HEK293T (cell line): Measurements from ENCODE around the gene KDELR1.
"Not testable (repeated sequence)": the region's sequence is repeated elsewhere in the genome, so short reads cannot be mapped to it uniquely, and the experiment has no call there.

Experiments used
- CTCF ChIA-PET: fragments of 350-600 bp; formaldehyde crosslinking; extraction: SDS; loops from one replicate; lab custom pipeline; 2021; ENCODE audit warnings: antibody characterized with exemption, inconsistent platforms; lab: Yijun Ruan, JAX
- POLR2A ChIA-PET: fragments of 350-600 bp; formaldehyde crosslinking; extraction: SDS; loops from one replicate; lab custom pipeline; 2020; ENCODE audit warnings: antibody characterized with exemption, inconsistent platforms; lab: Yijun Ruan, JAX
- DNase-seq: peaks from one replicate; pipeline ENCODE4 v3.0.0; 2012; ENCODE audit warnings: mixed read lengths; ENCODE audit errors: extremely low spot score
- ARNT ChIP-seq: fragments of 450-650 bp; IDR thresholded peaks from 2 replicates; pipeline ENCODE4 v1.6.1; 2017; ENCODE audit warnings: mild to moderate bottlenecking
- BHLHE40 ChIP-seq: fragments of 450-650 bp; IDR thresholded peaks from 2 replicates; pipeline ENCODE4 v1.6.1; 2016; ENCODE audit warnings: mild to moderate bottlenecking, moderate library complexity, borderline replicate concordance
- CTBP1 ChIP-seq: fragments of 450-650 bp; IDR thresholded peaks from 2 replicates; pipeline ENCODE4 v1.6.1; 2016; ENCODE audit warnings: borderline replicate concordance
- ELF4 ChIP-seq: fragments of 450-650 bp; IDR thresholded peaks from 2 replicates; pipeline ENCODE4 v1.6.1; 2017; ENCODE audit warnings: antibody characterized with exemption
- FOXA1 ChIP-seq: fragments of 450-650 bp; IDR thresholded peaks from 2 replicates; pipeline ENCODE4 v1.6.1; 2016; ENCODE audit warnings: mild to moderate bottlenecking
- FOXK2 ChIP-seq: fragments of 450-650 bp; IDR thresholded peaks from 2 replicates; pipeline ENCODE4 v1.6.1; 2016; ENCODE audit warnings: mild to moderate bottlenecking
- FOXM1 ChIP-seq: fragments of 450-650 bp; IDR thresholded peaks from 2 replicates; pipeline ENCODE4 v1.6.1; 2017; ENCODE audit warnings: mild to moderate bottlenecking, borderline replicate concordance
- HDGF ChIP-seq: fragments of 450-650 bp; IDR thresholded peaks from 2 replicates; pipeline ENCODE4 v1.6.1; 2017; ENCODE audit warnings: antibody characterized with exemption, borderline replicate concordance
- L3MBTL2 ChIP-seq: fragments of 450-650 bp; conservative IDR thresholded peaks from 2 replicates; pipeline ENCODE4 v1.6.1; 2016; ENCODE audit warnings: mild to moderate bottlenecking
- LEF1 ChIP-seq: fragments of 450-650 bp; IDR thresholded peaks from 2 replicates; pipeline ENCODE4 v1.6.1; 2017; ENCODE audit warnings: mild to moderate bottlenecking, borderline replicate concordance
- NFRKB ChIP-seq: fragments of 450-650 bp; IDR thresholded peaks from 2 replicates; pipeline ENCODE4 v1.6.1; 2016; ENCODE audit warnings: mild to moderate bottlenecking, moderate library complexity
- SP1 ChIP-seq: fragments of 450-650 bp; IDR thresholded peaks from 2 replicates; pipeline ENCODE4 v1.6.1; 2017
- SUZ12 ChIP-seq: fragments of 450-650 bp; IDR thresholded peaks from 2 replicates; pipeline ENCODE4 v1.6.1; 2016; ENCODE audit warnings: mild to moderate bottlenecking
- TARDBP ChIP-seq: fragments of 450-650 bp; IDR thresholded peaks from 2 replicates; pipeline ENCODE4 v1.6.1; 2016
- ZNF384 ChIP-seq: fragments of 450-650 bp; IDR thresholded peaks from 2 replicates; pipeline ENCODE4 v1.6.1; 2016
- TF ChIP-seq, protein P1 (sequence below): fragments of 450-650 bp; IDR thresholded peaks from 2 replicates; pipeline ENCODE4 v1.6.1; 2016

KDELR1 gene

GRCh38 chr19:48382286-48382685, 9.1 kb downstream of the KDELR1 start:
- ChIA-PET POLR2A (interaction anchor here (1.4 kb wide), 1 partner anchor 18 kb away, joined by 6 read pairs; no protein-coding TSS in a partner anchor), CTCF (no interaction called here)
- TF ChIP-seq HDGF (no peak), BHLHE40 (no peak), FOXA1 (no peak), ZNF384 (no peak), CTBP1 (no peak), SUZ12 (no peak), LEF1 (no peak), NFRKB (no peak), ELF4 (no peak), ARNT (no peak), FOXM1 (no peak), L3MBTL2 (no peak), SP1 (no peak), TARDBP (no peak)
- TF ChIP-seq, protein P1, sequence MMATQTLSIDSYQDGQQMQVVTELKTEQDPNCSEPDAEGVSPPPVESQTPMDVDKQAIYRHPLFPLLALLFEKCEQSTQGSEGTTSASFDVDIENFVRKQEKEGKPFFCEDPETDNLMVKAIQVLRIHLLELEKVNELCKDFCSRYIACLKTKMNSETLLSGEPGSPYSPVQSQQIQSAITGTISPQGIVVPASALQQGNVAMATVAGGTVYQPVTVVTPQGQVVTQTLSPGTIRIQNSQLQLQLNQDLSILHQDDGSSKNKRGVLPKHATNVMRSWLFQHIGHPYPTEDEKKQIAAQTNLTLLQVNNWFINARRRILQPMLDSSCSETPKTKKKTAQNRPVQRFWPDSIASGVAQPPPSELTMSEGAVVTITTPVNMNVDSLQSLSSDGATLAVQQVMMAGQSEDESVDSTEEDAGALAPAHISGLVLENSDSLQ: no peak
- no peak for DNase-seq

- DNase-seq: no peak
- ChIA-PET CTCF (interaction anchor here (1.5 kb wide), 1 partner anchor 10 kb away, joined by 3 read pairs; the partner anchor contains the start of gene KDELR1), POLR2A (interaction anchor here (1.3 kb wide), 1 partner anchor 17 kb away, joined by 6 read pairs; the partner anchor contains the start of genes SYNGR4 and TMEM143)
- no peak for TF ChIP-seq SP1
- TF ChIP-seq, protein P1: no peak
- no peak for TF ChIP-seq HDGF
- no peak for TF ChIP-seq FOXK2
- TF ChIP-seq LEF1: no peak
- no peak for TF ChIP-seq L3MBTL2
- no peak for TF ChIP-seq BHLHE40
- no peak for TF ChIP-seq NFRKB
- TF ChIP-seq FOXM1: no peak
- TF ChIP-seq ARNT: no peak
- no peak for TF ChIP-seq FOXA1
- no peak for TF ChIP-seq ELF4
- no peak for TF ChIP-seq CTBP1
- no peak for TF ChIP-seq ZNF384
Measured at GRCh38 chr19:48381178-48381950, 10.0 kb downstream of the KDELR1 start.

GRCh38 chr19:48379058-48379457, 12.3 kb downstream of the KDELR1 start:
- no peak for DNase-seq
- no peak for TF ChIP-seq FOXA1
- TF ChIP-seq SP1: no peak
- TF ChIP-seq NFRKB: no peak
- TF ChIP-seq TARDBP: no peak
- ChIA-PET POLR2A (interaction anchor here (0.8 kb wide), 1 partner anchor 8 kb away, joined by 3 read pairs; no protein-coding TSS in a partner anchor), CTCF (no interaction called here)

DNA sequence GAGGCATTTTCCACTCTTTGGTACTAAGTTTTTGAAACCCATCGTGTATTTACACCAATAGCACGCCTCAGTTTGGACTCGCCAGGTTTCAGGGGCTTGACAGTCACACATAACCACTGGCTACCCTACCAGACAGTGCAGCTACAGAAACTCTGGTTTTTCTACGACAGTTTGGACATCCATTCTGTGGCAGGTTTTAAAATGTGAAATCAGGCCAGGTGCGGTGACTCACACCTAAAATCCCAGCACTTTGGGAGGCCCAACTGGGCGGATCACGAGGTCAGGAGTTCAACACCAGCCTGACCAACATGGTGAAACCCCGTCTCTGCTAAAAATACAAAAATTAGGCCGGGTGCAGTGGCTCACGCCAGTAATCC, 13.2 kb downstream of the KDELR1 start:
- POLR2A ChIA-PET: interaction anchor here (0.8 kb wide), 1 partner anchor 9 kb away, joined by 3 read pairs; no protein-coding TSS in a partner anchor

DNA sequence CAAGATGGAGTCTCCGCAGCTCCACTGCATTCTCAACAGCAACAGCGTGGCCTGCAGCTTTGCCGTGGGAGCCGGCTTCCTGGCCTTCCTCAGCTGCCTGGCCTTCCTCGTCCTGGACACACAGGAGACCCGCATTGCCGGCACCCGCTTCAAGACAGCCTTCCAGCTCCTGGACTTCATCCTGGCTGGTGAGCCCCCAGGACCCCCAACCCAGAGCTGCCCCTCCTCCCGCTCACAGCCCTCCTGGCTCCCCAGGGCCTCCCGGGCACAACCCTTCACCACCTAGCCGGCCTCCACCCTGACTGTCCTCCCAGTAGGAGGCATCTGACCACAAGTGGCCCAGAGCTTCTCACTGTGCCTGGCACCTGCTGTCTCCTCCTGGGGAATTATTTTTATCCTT, 17.8 kb downstream of the KDELR1 start:
- POLR2A ChIA-PET: interaction anchor here (1.2 to 4.5 kb wide), 2 partner anchors 10 to 72 kb away, joined by 3 to 32 read pairs; partner anchors contain the start of genes SYNGR4 and TMEM143
- TF ChIP-seq L3MBTL2: no peak
- no peak for TF ChIP-seq SP1
- no peak for TF ChIP-seq ELF4
- no peak for TF ChIP-seq ARNT
- no peak for TF ChIP-seq FOXK2
- no peak for TF ChIP-seq TARDBP
- no peak for TF ChIP-seq FOXA1
- CTCF ChIA-PET: interaction anchor here (1.1 kb wide), 1 partner anchor 18 kb away, joined by 5 read pairs; the partner anchor contains the start of gene KDELR1

More for the DNA sequence above, 13.2 kb downstream of the KDELR1 start:
- CTCF ChIA-PET: no interaction called here
- TF ChIP-seq FOXA1 (no peak), ARNT (no peak)
- TF ChIP-seq, protein P1: no peak
- no peak for DNase-seq

GRCh38 chr19:48372904-48373303, 18.4 kb downstream of the KDELR1 start:
- POLR2A ChIA-PET: interaction anchor here (1.2 to 4.5 kb wide), 2 partner anchors 9 to 72 kb away, joined by 3 to 32 read pairs; partner anchors contain the start of genes SYNGR4 and TMEM143
- TF ChIP-seq, protein P1: no peak
- TF ChIP-seq TARDBP: no peak
- no peak for TF ChIP-seq ARNT
- no peak for TF ChIP-seq SP1
- no peak for TF ChIP-seq CTBP1
- no peak for TF ChIP-seq ELF4
- TF ChIP-seq FOXM1: no peak
- TF ChIP-seq L3MBTL2: no peak
- TF ChIP-seq FOXK2: no peak
- no peak for TF ChIP-seq SUZ12
- TF ChIP-seq HDGF: no peak
- TF ChIP-seq NFRKB: no peak
- no peak for TF ChIP-seq FOXA1
- TF ChIP-seq LEF1: no peak
- TF ChIP-seq BHLHE40: no peak
- no peak for DNase-seq
- CTCF ChIA-PET: interaction anchor here (1.1 kb wide), 1 partner anchor 18 kb away, joined by 5 read pairs; the partner anchor contains the start of gene KDELR1

More for the DNA sequence above, 17.8 kb downstream of the KDELR1 start:
- DNase-seq: no peak

GRCh38 chr19:48371771-48372170, 19.6 kb downstream of the KDELR1 start:
- CTCF ChIA-PET: interaction anchor here (0.6 to 0.9 kb wide), 2 partner anchors 20 to 234 kb away, joined by 4 read pairs; partner anchors contain the start of gene KDELR1
- POLR2A ChIA-PET: interaction anchor here (4.5 kb wide), 1 partner anchor 8 kb away, joined by 32 read pairs; the partner anchor contains the start of genes SYNGR4 and TMEM143
- DNase-seq: not testable (repeated sequence)
